ENCODE data around the gene PDE4B. TPM values are rescaled to one million over a fixed set of nuclear protein-coding genes. Genes with fewer than 3 reads are reported as not detected.
"Not testable (repeated sequence)": the region's sequence is repeated elsewhere in the genome, so short reads cannot be mapped to it uniquely, and the experiment has no call there.

PDE4B gene
- total and polyA plus RNA-seq, 9 donors = 1.7 to 8.2 (median 5.1) TPM

GRCh38 chr1:65965112-65965996 is 172.7 kb downstream of the PDE4B start:
- no peak for DNase-seq
- H3K4me1 ChIP-seq (ENCODE audit: insufficient read depth) = no peaks in the 10 kb centered on the region
- TF ChIP-seq EP300 (IDR thresholded peaks at IDR 0.05) (no peak), CTCF (IDR thresholded peaks at IDR 0.05) (no peak), POLR2A (IDR thresholded peaks at IDR 0.05) (no peak)
- WGBS, 3 donors = 58 to 69% (median 68%) methylated on average over 6 of the region's 6 CpGs
- H3K4me3 ChIP-seq = no peak overlapping the region
- H3K9me3 ChIP-seq = no peaks in the 10 kb centered on the region
- H3K27ac ChIP-seq = no peak overlapping the region
- H3K27me3 ChIP-seq = no peaks in the 10 kb centered on the region
- intact Hi-C loops (cut with DNase I) = loop anchor here in 1 of 4 donors (10.0 kb wide), 1 partner anchor 279 kb away; no protein-coding TSS in a partner anchor
- no peaks in the 10 kb centered on the region for H3K36me3 ChIP-seq

- DNase-seq; H3K27me3 ChIP-seq; H3K36me3 ChIP-seq; H3K4me1 ChIP-seq (ENCODE audit: insufficient read depth); H3K27ac ChIP-seq; H3K9me3 ChIP-seq; H3K4me3 ChIP-seq: not testable (repeated sequence)
- intact Hi-C loops (cut with DNase I) = loop anchor here in 1 of 4 donors (10.0 kb wide), 1 partner anchor 277 kb away; no protein-coding TSS in a partner anchor
- 85 to 94% (median 93%) methylated on average over 4 of the region's 4 CpGs for WGBS, 3 donors
These were observed 174.8 kb downstream of the PDE4B start for GRCh38 chr1:65967492-65967891.

- Histone ChIP-seq H3K27me3 (no peaks in the 10 kb centered on the region), H3K4me3 (no peak overlapping the region), H3K4me1 (ENCODE audit: insufficient read depth) (no peaks in the 10 kb centered on the region), H3K9me3 (no peaks in the 10 kb centered on the region), H3K27ac (no peak overlapping the region), H3K36me3 (no peaks in the 10 kb centered on the region)
- DNase-seq = no peak
- 31 to 55% (median 33%) methylated on average over 2 of the region's 2 CpGs for WGBS, 3 donors
- intact Hi-C loops (cut with DNase I) = no loop called here
- TF ChIP-seq CTCF (IDR thresholded peaks at IDR 0.05) (no peak), EP300 (IDR thresholded peaks at IDR 0.05) (no peak), POLR2A (IDR thresholded peaks at IDR 0.05) (no peak)
These were observed 178.9 kb downstream of the PDE4B start for GRCh38 chr1:65971547-65971946.

DNA sequence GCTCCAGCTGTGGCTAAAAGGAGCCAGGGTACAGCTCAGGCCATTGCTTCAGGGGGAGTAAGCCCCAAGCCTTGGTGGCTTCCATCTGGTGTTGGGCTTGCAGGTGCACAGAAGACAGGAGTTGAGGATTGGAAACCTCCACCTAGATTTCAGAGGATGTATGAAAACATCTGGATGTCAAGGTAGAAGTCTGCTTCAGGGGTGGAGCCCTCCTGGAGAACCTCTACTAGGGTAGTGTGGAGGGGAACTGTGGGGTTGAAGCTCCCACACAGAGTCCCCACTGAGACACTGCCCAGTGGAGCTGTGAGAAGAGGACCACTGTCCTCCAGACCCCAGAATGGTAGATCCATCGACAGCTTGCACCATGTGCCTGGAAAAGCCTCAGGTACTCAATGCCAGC is 183.0 kb downstream of the PDE4B start:
- WGBS, 3 donors = 58 to 78% (median 72%) methylated on average over 1 of the region's 1 CpG
- DNase-seq = no peak
- TF ChIP-seq EP300 (IDR thresholded peaks at IDR 0.05) (no peak), POLR2A (IDR thresholded peaks at IDR 0.05) (no peak), CTCF (IDR thresholded peaks at IDR 0.05) (no peak)
- no peak overlapping the region for H3K4me3 ChIP-seq
- no peaks in the 10 kb centered on the region for H3K9me3 ChIP-seq
- no peak overlapping the region for H3K27ac ChIP-seq
- intact Hi-C loops (cut with DNase I) = no loop called here
- no peaks in the 10 kb centered on the region for H3K4me1 ChIP-seq (ENCODE audit: insufficient read depth)
- no peaks in the 10 kb centered on the region for H3K36me3 ChIP-seq
- H3K27me3 ChIP-seq = no peaks in the 10 kb centered on the region
